GM12878 (cell line): Measurements from ENCODE around the gene PYGB. TPM values are rescaled to one million over a fixed set of nuclear protein-coding genes. Genes with fewer than 3 reads are reported as not detected.

ENCODE experiments used
- ATAC-seq: fragments of 200-7000 bp; cut with Tn5 transposase; 3 replicates; pipeline ENCODE4 v1.9.1; 2020; ENCODE audit warnings: mild to moderate bottlenecking, moderate library complexity
- BruUV-seq: library from RNA; stranded (reverse); fragments of 400-500 nt; replicated peaks from 2 replicates; lab custom pipeline; 2021; lab: Mats Ljungman, UMichigan
- CTCF ChIA-PET: fragments of 300-600 bp; sonication (Branson Sonifier 250); formaldehyde crosslinking; extraction: SDS; loops from one replicate; lab custom pipeline; 2021; ENCODE audit warnings: inconsistent platforms; lab: Yijun Ruan, JAX
- POLR2A ChIA-PET: fragments of 350-600 bp; formaldehyde crosslinking; extraction: SDS; loops from one replicate; lab custom pipeline; 2021; ENCODE audit warnings: inconsistent platforms; lab: Charles Lee
- RAD21 ChIA-PET: fragments of 300-600 bp; sonication (Branson Sonifier 250); formaldehyde crosslinking; loops from one replicate; lab custom pipeline; 2023; ENCODE audit warnings: antibody characterized with exemption; ENCODE audit not compliant: unreplicated experiment; lab: Charles Lee
- SMC1A ChIA-PET: fragments of 300-600 bp; sonication (Branson Sonifier 250); formaldehyde crosslinking; loops from one replicate; lab custom pipeline; 2023; ENCODE audit not compliant: unreplicated experiment, uncharacterized antibody; lab: Charles Lee
- DNase-seq: peaks from one replicate; pipeline ENCODE4 v3.0.0-alpha.2; 2011; ENCODE audit warnings: low read depth, low spot score
- FAIRE-seq: peaks from 3 replicates; lab custom pipeline; 2011; peaks lifted over from hg19 to GRCh38; lab: Jason Lieb, UNC
- H2AFZ ChIP-seq: 2 replicates; pipeline ENCODE4 v1.6.0; 2011; ENCODE audit warnings: low read depth, low read length, control low read depth; ENCODE audit not compliant: control insufficient read depth
- H3K27ac ChIP-seq: 2 replicates; pipeline ENCODE4 v1.5.1; 2011; ENCODE audit warnings: control low read depth; ENCODE audit not compliant: control insufficient read depth, insufficient read depth
- H3K27me3 ChIP-seq, 2 experiments: replicated peaks in 1 of 2; 2 replicates each; pipeline versions ENCODE4 v1.6.0 to v1.6.1; 2011; ENCODE audit warnings: low read length in 1 of 2; ENCODE audit not compliant: control insufficient read depth in 2 of 2, insufficient read depth in 2 of 2
- H3K36me3 ChIP-seq, 2 experiments: 2 replicates each; pipeline ENCODE4 v1.5.1; 2011; ENCODE audit warnings: low read length in 1 of 2; ENCODE audit not compliant: control insufficient read depth in 2 of 2, insufficient read depth in 2 of 2
- H3K4me1 ChIP-seq: 2 replicates; pipeline ENCODE4 v1.6.1; 2011; ENCODE audit warnings: mild to moderate bottlenecking, low read length, moderate library complexity, mixed read lengths; ENCODE audit not compliant: control insufficient read depth, insufficient read depth
- H3K4me2 ChIP-seq: 2 replicates; pipeline ENCODE4 v1.6.0; 2011; ENCODE audit warnings: control low read depth; ENCODE audit not compliant: control insufficient read depth, insufficient read depth
- H3K4me3 ChIP-seq: fragments of 200-600 bp; sonication (generic); 2 replicates; pipeline ENCODE4 v1.5.1; 2016
- H3K79me2 ChIP-seq: 2 replicates; pipeline ENCODE4 v1.6.0; 2011; ENCODE audit warnings: low read length; ENCODE audit not compliant: control insufficient read depth, insufficient read depth
- H3K9ac ChIP-seq: 2 replicates; pipeline ENCODE4 v1.8.0; 2011; ENCODE audit warnings: low read length, control low read depth, mixed read lengths; ENCODE audit not compliant: control insufficient read depth, insufficient read depth
- H3K9me3 ChIP-seq: replicated peaks from 3 replicates; pipeline ENCODE4 v1.5.1; 2011; ENCODE audit warnings: mild to moderate bottlenecking, low read length; ENCODE audit not compliant: control insufficient read depth, insufficient read depth
- H4K20me1 ChIP-seq: 2 replicates; pipeline ENCODE4 v1.6.0; 2011; ENCODE audit not compliant: control insufficient read depth, insufficient read depth
- ATF3 ChIP-seq: IDR thresholded peaks from 2 replicates; pipeline ENCODE4 v1.6.1; 2011; ENCODE audit warnings: low read depth, mild to moderate bottlenecking, low read length, moderate library complexity, borderline replicate concordance; ENCODE audit errors: extremely low read depth
- BCL11A ChIP-seq: IDR thresholded peaks from 2 replicates; pipeline ENCODE4 v1.6.1; 2011; ENCODE audit warnings: low read depth, low read length
- ELK1 ChIP-seq: IDR thresholded peaks from 2 replicates; pipeline ENCODE4 v1.6.1; 2012; ENCODE audit warnings: low read depth, low read length, improper control_type of control experiment
- ESRRA ChIP-seq: IDR thresholded peaks from 2 replicates; pipeline ENCODE4 v1.6.1; 2012; ENCODE audit warnings: mild to moderate bottlenecking, low read length, improper control_type of control experiment
- EZH2 ChIP-seq: IDR thresholded peaks from 2 replicates; pipeline ENCODE4 v1.6.1; 2012; ENCODE audit warnings: low read depth, mild to moderate bottlenecking, control low read depth, inconsistent platforms, low read length, borderline replicate concordance; ENCODE audit not compliant: control insufficient read depth
- FOS ChIP-seq: IDR thresholded peaks from 3 replicates; pipeline ENCODE4 v1.6.1; 2011; ENCODE audit warnings: borderline replicate concordance; ENCODE audit not compliant: insufficient read length; ENCODE audit errors: extremely low read depth
- IRF4 ChIP-seq: IDR thresholded peaks from 2 replicates; pipeline ENCODE4 v1.6.1; 2011; ENCODE audit warnings: low read depth, low read length
- KDM1A ChIP-seq: fragments of 200-600 bp; sonication (generic); IDR thresholded peaks from 2 replicates; pipeline ENCODE4 v1.6.1; 2016; ENCODE audit warnings: borderline replicate concordance
- NFXL1 ChIP-seq: fragments of 450-650 bp; IDR thresholded peaks from 2 replicates; pipeline ENCODE4 v1.6.1; 2017; ENCODE audit warnings: antibody characterized with exemption, mild to moderate bottlenecking, borderline replicate concordance
- NR2C2 ChIP-seq: IDR thresholded peaks from 2 replicates; pipeline ENCODE4 v1.6.1; 2011; ENCODE audit warnings: borderline replicate concordance, low read depth; ENCODE audit not compliant: control insufficient read depth, insufficient read length
- PKNOX1 ChIP-seq: fragments of 450-650 bp; IDR thresholded peaks from 2 replicates; pipeline ENCODE4 v1.6.1; 2016; ENCODE audit warnings: mild to moderate bottlenecking
- RB1 ChIP-seq: fragments of 450-650 bp; formaldehyde crosslinking; IDR thresholded peaks from 2 replicates; pipeline ENCODE4 v1.6.1; 2017; ENCODE audit warnings: mild to moderate bottlenecking, borderline replicate concordance
- SREBF2 ChIP-seq: IDR thresholded peaks from 2 replicates; pipeline ENCODE4 v1.6.1; 2012; ENCODE audit warnings: mild to moderate bottlenecking, low read length
- SUPT20H ChIP-seq: IDR thresholded peaks from 2 replicates; pipeline ENCODE4 v1.6.1; 2011; ENCODE audit warnings: low read depth, mild to moderate bottlenecking, low read length, moderate library complexity, borderline replicate concordance; ENCODE audit not compliant: control insufficient read depth
- TCF7 ChIP-seq: IDR thresholded peaks from 2 replicates; pipeline ENCODE4 v1.6.1; 2014; ENCODE audit warnings: antibody characterized with exemption, borderline replicate concordance
- ZBTB40 ChIP-seq: fragments of 450-650 bp; IDR thresholded peaks from 2 replicates; pipeline ENCODE4 v1.6.1; 2016; ENCODE audit warnings: mild to moderate bottlenecking, moderate library complexity, borderline replicate concordance
- WGBS: methylation state at CpG from one replicate; pipeline ENCODE4 v1.1.6; 2016; ENCODE audit warnings: low lambda C conversion rate; ENCODE audit not compliant: insufficient replicate concordance, insufficient coverage; ENCODE audit errors: missing lambda C conversion rate; 5-methylcytosine and 5-hydroxymethylcytosine counted together
- in situ Hi-C: fragments of 300-500 bp; cut with MboI; formaldehyde crosslinking; loops from 9 replicates; pipeline ENCODE4 v1.14.3; 2018; ENCODE audit warnings: mixed read lengths
- intact Hi-C: fragments of 100-400 bp; cut with micrococcal nuclease; formaldehyde crosslinking; loops from one replicate; pipeline ENCODE4 v1.14.2; 2022; ENCODE audit not compliant: unreplicated experiment
- polyA plus RNA-seq, 11 experiments: library from polyadenylated mRNA; depleted of rRNA in 4 of 11; unstranded in 6 of 11; stranded (reverse) in 5 of 11; fragments of >200 nt; fragmentation: Nextera tagmentation in 4 of 11; fragmentation: Illumina TruSeq in 1 of 11; extraction: Ambion mirVana in 4 of 11; extraction: Trizol in 1 of 11; gene quantifications; 1 replicate in 1 of 11; 2 replicates in 10 of 11; pipeline versions ENCODE4 v1.2.1 to v1.2.3, GENCODE V29; 2011 to 2016; ENCODE audit warnings: inconsistent platforms in 2 of 11, missing spikeins in 2 of 11, low read depth in 1 of 11
- total RNA-seq, 4 experiments: library from RNA; depleted of rRNA in 3 of 4; stranded (reverse); fragments of >200 nt in 3 of 4; fragmentation: Illumina TruSeq in 1 of 4; extraction: Trizol in 1 of 4; gene quantifications; 2 replicates each; pipeline versions ENCODE4 v1.2.1 to v1.2.3, GENCODE V29; 2013 to 2021

Gene PYGB
- total and polyA plus RNA-seq, 10 of the 15 experiments (the other 5 are each of a cell fraction or from before 2014, with no cell fraction given) = 0.34 to 33.5 (median 21.8) TPM

GRCh38 chr20:25199473-25200260 is 48.2 kb upstream of the PYGB start:
- Histone ChIP-seq H3K36me3 (no peaks in the 10 kb centered on the region), H3K27me3 (no peaks in the 10 kb centered on the region), H3K79me2 (peaks cover 17% of the 10 kb centered on the region), H3K27ac (no peak overlapping the region), H4K20me1 (no peaks in the 10 kb centered on the region), H3K4me2 (no peak overlapping the region), H3K4me3 (no peak overlapping the region), H2AFZ (no peak overlapping the region), H3K4me1 (peaks cover 16% of the 10 kb centered on the region), H3K9ac (no peak overlapping the region), H3K9me3 (no peaks in the 10 kb centered on the region; the same call in 2 of the 3 replicates)
- SMC1A ChIA-PET = no interaction called here
- FAIRE-seq (no peak), ATAC-seq (no peak), DNase-seq (no peak)
- RAD21 ChIA-PET = interaction anchor here (1.1 kb wide), 1 partner anchor 199 kb away, joined by 4 read pairs; no protein-coding TSS in a partner anchor
- POLR2A ChIA-PET = interaction anchor here (1.2 kb wide), 1 partner anchor 13 kb away, joined by 3 read pairs; no protein-coding TSS in a partner anchor
- CTCF ChIA-PET = interaction anchor here (1.6 kb wide), 1 partner anchor 48 kb away, joined by 3 read pairs; the partner anchor contains the start of gene PYGB
- in situ Hi-C loops (no loop called here), intact Hi-C loops (loop anchor here (5.0 to 10.0 kb wide), 3 partner anchors 45 to 198 kb away; partner anchors contain the start of gene PYGB)
- no TSS peak for BruUV-seq
- 98% methylated on average over 5 of the region's 5 CpGs for WGBS
- no peak for TF ChIP-seq BCL11A
- TF ChIP-seq TCF7 = no peak
- TF ChIP-seq ELK1 = no peak
- TF ChIP-seq EZH2 = no peak
- no peak for TF ChIP-seq SUPT20H
- TF ChIP-seq NR2C2 = no peak
- TF ChIP-seq RB1 = no peak
- no peak for TF ChIP-seq KDM1A
- TF ChIP-seq ESRRA = no peak
- TF ChIP-seq NFXL1 = no peak
- TF ChIP-seq ATF3 = no peak
- TF ChIP-seq FOS = no peak
- no peak for TF ChIP-seq SREBF2
- TF ChIP-seq ZBTB40 = no peak
- no peak for TF ChIP-seq IRF4
- no peak for TF ChIP-seq PKNOX1
